ENCODE results near the gene PDXK. TPM values are rescaled to one million over a fixed set of nuclear protein-coding genes. Genes with fewer than 3 reads are reported as not detected.

Gene PDXK
- total RNA-seq, 2 donors from 2014 or later, result 33.7 to 68.9 TPM

- intact Hi-C loops (cut with DNase I), result no loop called here
- DNase-seq (no peak), ATAC-seq (no peak)
- Histone ChIP-seq H3K27ac (no peak overlapping the region), H3K9me3 (no peaks in the 10 kb centered on the region), H3K27me3 (no peaks in the 10 kb centered on the region), H3K36me3 (replicated peaks in 1 of 2; ENCODE audit: insufficient read depth in 1 of 2, low read depth in 2 of 2) (peaks cover 0 to under 1% of the 10 kb centered on the region in 2 donors), H3K4me3 (no peak overlapping the region), H3K4me1 (peaks cover 8% of the 10 kb centered on the region)
- TF ChIP-seq POLR2A (IDR thresholded peaks at IDR 0.05) (no peak), CTCF (IDR thresholded peaks at IDR 0.05) (no peak)
- WGBS, 2 donors, result 74 to 75% methylated on average over 9 to 11 of the region's 18 CpGs
Observed at GRCh38 chr21:43808367-43808766, 89.4 kb downstream of the PDXK start.

GRCh38 chr21:43808832-43809251 lies 89.9 kb downstream of the PDXK start:
- DNase-seq, result no peak
- Histone ChIP-seq H3K27ac (no peak overlapping the region), H3K27me3 (no peaks in the 10 kb centered on the region), H3K36me3 (replicated peaks in 1 of 2; ENCODE audit: insufficient read depth in 1 of 2, low read depth in 2 of 2) (no peaks in the 10 kb centered on the region), H3K9me3 (no peaks in the 10 kb centered on the region), H3K4me1 (peaks cover 8% of the 10 kb centered on the region), H3K4me3 (no peak overlapping the region)
- TF ChIP-seq POLR2A (IDR thresholded peaks at IDR 0.05), result no peak
- no peak for TF ChIP-seq CTCF (IDR thresholded peaks at IDR 0.05)
- 70 to 79% methylated on average over 4 to 22 of the region's 22 CpGs for WGBS, 2 donors
- no peak for ATAC-seq
- intact Hi-C loops (cut with DNase I), result no loop called here

GRCh38 chr21:43809346-43809799 lies 90.4 kb downstream of the PDXK start:
- TF ChIP-seq CTCF (IDR thresholded peaks at IDR 0.05) (no peak), POLR2A (IDR thresholded peaks at IDR 0.05) (no peak)
- Histone ChIP-seq H3K27ac (no peak overlapping the region), H3K36me3 (replicated peaks in 1 of 2; ENCODE audit: insufficient read depth in 1 of 2, low read depth in 2 of 2) (no peaks in the 10 kb centered on the region), H3K4me1 (peaks cover 9% of the 10 kb centered on the region), H3K9me3 (no peaks in the 10 kb centered on the region), H3K4me3 (no peak overlapping the region), H3K27me3 (no peaks in the 10 kb centered on the region)
- WGBS, 2 donors, result 72 to 78% methylated on average over 13 to 16 of the region's 16 CpGs
- ATAC-seq (no peak), DNase-seq (no peak)
- intact Hi-C loops (cut with DNase I), result no loop called here

- Histone ChIP-seq H3K4me3 (no peak overlapping the region), H3K4me1 (peaks cover 15% of the 10 kb centered on the region), H3K36me3 (replicated peaks in 1 of 2; ENCODE audit: insufficient read depth in 1 of 2, low read depth in 2 of 2) (no peaks in the 10 kb centered on the region), H3K27ac (no peak overlapping the region), H3K27me3 (no peaks in the 10 kb centered on the region), H3K9me3 (no peaks in the 10 kb centered on the region)
- ATAC-seq (no peak), DNase-seq (no peak)
- TF ChIP-seq CTCF (IDR thresholded peaks at IDR 0.05), result no peak
- no peak for TF ChIP-seq POLR2A (IDR thresholded peaks at IDR 0.05)
- WGBS, 2 donors, result 47 to 55% methylated on average over 17 to 26 of the region's 26 CpGs
- intact Hi-C loops (cut with DNase I), result no loop called here
Observed at GRCh38 chr21:43809853-43810504, 91.0 kb downstream of the PDXK start.

All from body of pancreas (tissue), 4 donors.